ENCODE data around the gene GNAT1. TPM values are rescaled to one million over a fixed set of nuclear protein-coding genes. Genes with fewer than 3 reads are reported as not detected.

GNAT1 gene
- total and polyA plus RNA-seq, 2 of the 13 experiments (the other 11 are each of a cell fraction or from before 2014, with no cell fraction given) = 0.15 TPM; not detected in 1

DNA sequence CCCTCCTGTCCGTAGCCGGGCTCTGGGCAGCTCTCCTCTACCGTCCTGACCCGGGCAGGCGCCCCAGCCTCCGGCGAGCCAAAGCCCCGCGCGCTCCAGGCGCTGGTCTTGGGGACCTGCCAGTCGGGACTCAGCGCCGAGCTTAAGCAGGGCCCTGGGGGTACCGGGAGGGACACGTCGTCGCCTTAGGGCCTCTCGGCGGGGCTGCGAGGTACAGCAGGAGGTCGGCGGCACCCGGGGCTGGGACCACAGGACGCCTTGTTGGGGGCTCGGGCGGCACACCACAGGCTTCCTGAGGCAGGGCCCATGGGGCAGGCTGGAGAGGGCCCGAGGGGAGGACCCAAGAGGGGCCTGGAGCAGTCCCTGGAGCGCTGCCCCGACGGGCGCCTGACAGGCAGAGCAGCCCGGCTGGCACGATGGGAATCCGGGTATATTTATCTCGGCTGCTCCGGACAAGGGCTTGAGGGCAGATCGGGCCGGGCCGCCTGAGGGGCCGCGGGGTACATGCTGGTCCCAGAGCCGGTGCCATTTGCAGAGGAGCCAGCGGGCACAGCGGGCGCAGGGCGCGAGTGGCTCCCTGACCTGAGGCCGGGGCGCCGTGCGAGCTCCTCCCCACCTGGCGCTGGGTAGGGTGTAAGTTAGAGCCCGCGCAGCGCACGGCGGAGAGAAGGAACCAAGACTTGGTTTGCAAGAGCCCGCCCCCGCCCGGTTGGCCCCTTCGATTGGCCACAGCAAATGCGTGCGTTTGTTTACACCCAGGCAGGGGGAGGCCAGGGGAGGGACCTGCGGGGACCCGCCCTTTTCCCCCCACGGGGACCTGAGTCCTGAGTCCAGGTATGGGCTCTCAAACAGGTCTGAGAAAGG, 14.2 kb downstream of the GNAT1 start (continued):
- TF ChIP-seq, protein P1, sequence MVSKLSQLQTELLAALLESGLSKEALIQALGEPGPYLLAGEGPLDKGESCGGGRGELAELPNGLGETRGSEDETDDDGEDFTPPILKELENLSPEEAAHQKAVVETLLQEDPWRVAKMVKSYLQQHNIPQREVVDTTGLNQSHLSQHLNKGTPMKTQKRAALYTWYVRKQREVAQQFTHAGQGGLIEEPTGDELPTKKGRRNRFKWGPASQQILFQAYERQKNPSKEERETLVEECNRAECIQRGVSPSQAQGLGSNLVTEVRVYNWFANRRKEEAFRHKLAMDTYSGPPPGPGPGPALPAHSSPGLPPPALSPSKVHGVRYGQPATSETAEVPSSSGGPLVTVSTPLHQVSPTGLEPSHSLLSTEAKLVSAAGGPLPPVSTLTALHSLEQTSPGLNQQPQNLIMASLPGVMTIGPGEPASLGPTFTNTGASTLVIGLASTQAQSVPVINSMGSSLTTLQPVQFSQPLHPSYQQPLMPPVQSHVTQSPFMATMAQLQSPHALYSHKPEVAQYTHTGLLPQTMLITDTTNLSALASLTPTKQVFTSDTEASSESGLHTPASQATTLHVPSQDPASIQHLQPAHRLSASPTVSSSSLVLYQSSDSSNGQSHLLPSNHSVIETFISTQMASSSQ (IDR thresholded peaks at IDR 0.05; ENCODE audit: low read depth) = no peak
- TF ChIP-seq, protein P1 (CRISPR knock-in tag; IDR thresholded peaks at IDR 0.05; ENCODE audit: borderline replicate concordance) = no peak
- TF ChIP-seq SOX6 (IDR thresholded peaks at IDR 0.05) (no peak), SOX6 (CRISPR knock-in tag; IDR thresholded peaks at IDR 0.05) (no peak; the same call in none of the 2 replicates), DR1 (CRISPR knock-in tag; IDR thresholded peaks at IDR 0.05) (no peak; the same call in 1 of the 2 replicates), ZNF24 (IDR thresholded peaks at IDR 0.05) (no peak), ZNF569 (CRISPR knock-in tag; IDR thresholded peaks at IDR 0.05; ENCODE audit: borderline replicate concordance) (no peak), TBP (CRISPR knock-in tag; IDR thresholded peaks at IDR 0.05) (no peak)
- TF ChIP-seq, protein P2, sequence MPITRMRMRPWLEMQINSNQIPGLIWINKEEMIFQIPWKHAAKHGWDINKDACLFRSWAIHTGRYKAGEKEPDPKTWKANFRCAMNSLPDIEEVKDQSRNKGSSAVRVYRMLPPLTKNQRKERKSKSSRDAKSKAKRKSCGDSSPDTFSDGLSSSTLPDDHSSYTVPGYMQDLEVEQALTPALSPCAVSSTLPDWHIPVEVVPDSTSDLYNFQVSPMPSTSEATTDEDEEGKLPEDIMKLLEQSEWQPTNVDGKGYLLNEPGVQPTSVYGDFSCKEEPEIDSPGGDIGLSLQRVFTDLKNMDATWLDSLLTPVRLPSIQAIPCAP (CRISPR knock-in tag; IDR thresholded peaks at IDR 0.05; ENCODE audit: low read depth) = no peak
- TF ChIP-seq, protein P3, sequence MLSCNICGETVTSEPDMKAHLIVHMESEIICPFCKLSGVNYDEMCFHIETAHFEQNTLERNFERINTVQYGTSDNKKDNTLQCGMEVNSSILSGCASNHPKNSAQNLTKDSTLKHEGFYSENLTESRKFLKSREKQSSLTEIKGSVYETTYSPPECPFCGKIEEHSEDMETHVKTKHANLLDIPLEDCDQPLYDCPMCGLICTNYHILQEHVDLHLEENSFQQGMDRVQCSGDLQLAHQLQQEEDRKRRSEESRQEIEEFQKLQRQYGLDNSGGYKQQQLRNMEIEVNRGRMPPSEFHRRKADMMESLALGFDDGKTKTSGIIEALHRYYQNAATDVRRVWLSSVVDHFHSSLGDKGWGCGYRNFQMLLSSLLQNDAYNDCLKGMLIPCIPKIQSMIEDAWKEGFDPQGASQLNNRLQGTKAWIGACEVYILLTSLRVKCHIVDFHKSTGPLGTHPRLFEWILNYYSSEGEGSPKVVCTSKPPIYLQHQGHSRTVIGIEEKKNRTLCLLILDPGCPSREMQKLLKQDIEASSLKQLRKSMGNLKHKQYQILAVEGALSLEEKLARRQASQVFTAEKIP (CRISPR knock-in tag; IDR thresholded peaks at IDR 0.05; ENCODE audit: borderline replicate concordance) = no peak
- TF ChIP-seq, protein P4, sequence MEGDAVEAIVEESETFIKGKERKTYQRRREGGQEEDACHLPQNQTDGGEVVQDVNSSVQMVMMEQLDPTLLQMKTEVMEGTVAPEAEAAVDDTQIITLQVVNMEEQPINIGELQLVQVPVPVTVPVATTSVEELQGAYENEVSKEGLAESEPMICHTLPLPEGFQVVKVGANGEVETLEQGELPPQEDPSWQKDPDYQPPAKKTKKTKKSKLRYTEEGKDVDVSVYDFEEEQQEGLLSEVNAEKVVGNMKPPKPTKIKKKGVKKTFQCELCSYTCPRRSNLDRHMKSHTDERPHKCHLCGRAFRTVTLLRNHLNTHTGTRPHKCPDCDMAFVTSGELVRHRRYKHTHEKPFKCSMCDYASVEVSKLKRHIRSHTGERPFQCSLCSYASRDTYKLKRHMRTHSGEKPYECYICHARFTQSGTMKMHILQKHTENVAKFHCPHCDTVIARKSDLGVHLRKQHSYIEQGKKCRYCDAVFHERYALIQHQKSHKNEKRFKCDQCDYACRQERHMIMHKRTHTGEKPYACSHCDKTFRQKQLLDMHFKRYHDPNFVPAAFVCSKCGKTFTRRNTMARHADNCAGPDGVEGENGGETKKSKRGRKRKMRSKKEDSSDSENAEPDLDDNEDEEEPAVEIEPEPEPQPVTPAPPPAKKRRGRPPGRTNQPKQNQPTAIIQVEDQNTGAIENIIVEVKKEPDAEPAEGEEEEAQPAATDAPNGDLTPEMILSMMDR (CRISPR knock-in tag; IDR thresholded peaks at IDR 0.05) = 0 out of 2 replicates have a peak, but pooled peaks have one; percentile 3
- TF ChIP-seq, protein P5, sequence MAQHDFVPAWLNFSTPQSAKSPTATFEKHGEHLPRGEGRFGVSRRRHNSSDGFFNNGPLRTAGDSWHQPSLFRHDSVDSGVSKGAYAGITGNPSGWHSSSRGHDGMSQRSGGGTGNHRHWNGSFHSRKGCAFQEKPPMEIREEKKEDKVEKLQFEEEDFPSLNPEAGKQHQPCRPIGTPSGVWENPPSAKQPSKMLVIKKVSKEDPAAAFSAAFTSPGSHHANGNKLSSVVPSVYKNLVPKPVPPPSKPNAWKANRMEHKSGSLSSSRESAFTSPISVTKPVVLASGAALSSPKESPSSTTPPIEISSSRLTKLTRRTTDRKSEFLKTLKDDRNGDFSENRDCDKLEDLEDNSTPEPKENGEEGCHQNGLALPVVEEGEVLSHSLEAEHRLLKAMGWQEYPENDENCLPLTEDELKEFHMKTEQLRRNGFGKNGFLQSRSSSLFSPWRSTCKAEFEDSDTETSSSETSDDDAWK (CRISPR knock-in tag; IDR thresholded peaks at IDR 0.05) = no peak
- TF ChIP-seq, protein P6, sequence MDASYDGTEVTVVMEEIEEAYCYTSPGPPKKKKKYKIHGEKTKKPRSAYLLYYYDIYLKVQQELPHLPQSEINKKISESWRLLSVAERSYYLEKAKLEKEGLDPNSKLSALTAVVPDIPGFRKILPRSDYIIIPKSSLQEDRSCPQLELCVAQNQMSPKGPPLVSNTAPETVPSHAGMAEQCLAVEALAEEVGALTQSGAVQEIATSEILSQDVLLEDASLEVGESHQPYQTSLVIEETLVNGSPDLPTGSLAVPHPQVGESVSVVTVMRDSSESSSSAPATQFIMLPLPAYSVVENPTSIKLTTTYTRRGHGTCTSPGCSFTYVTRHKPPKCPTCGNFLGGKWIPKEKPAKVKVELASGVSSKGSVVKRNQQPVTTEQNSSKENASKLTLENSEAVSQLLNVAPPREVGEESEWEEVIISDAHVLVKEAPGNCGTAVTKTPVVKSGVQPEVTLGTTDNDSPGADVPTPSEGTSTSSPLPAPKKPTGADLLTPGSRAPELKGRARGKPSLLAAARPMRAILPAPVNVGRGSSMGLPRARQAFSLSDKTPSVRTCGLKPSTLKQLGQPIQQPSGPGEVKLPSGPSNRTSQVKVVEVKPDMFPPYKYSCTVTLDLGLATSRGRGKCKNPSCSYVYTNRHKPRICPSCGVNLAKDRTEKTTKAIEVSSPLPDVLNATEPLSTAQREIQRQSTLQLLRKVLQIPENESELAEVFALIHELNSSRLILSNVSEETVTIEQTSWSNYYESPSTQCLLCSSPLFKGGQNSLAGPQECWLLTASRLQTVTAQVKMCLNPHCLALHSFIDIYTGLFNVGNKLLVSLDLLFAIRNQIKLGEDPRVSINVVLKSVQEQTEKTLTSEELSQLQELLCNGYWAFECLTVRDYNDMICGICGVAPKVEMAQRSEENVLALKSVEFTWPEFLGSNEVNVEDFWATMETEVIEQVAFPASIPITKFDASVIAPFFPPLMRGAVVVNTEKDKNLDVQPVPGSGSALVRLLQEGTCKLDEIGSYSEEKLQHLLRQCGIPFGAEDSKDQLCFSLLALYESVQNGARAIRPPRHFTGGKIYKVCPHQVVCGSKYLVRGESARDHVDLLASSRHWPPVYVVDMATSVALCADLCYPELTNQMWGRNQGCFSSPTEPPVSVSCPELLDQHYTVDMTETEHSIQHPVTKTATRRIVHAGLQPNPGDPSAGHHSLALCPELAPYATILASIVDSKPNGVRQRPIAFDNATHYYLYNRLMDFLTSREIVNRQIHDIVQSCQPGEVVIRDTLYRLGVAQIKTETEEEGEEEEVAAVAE (CRISPR knock-in tag; IDR thresholded peaks at IDR 0.05; ENCODE audit: borderline replicate concordance) = no peak

Data from HepG2 (cell line).